ENCODE results near the gene ERP29.
"Not testable (repeated sequence)": the region's sequence is repeated elsewhere in the genome, so short reads cannot be mapped to it uniquely, and the experiment has no call there.

Gene ERP29

GRCh38 chr12:112012775-112013600 is at the start of gene ERP29, which contains the start of gene TMEM116:
Gene ERP29 (plus strand): TSS chr12:112013426. CDS start chr12:112013466, 40 bp downstream.
Gene TMEM116 (minus strand): TSS chr12:112013165. CDS start chr12:112005270, 7,895 bp downstream.
- peak; percentile 100 for DNase-seq

GRCh38 chr12:111964935-111965334 is 48.3 kb upstream of the ERP29 start:
- no peak for DNase-seq

DNA sequence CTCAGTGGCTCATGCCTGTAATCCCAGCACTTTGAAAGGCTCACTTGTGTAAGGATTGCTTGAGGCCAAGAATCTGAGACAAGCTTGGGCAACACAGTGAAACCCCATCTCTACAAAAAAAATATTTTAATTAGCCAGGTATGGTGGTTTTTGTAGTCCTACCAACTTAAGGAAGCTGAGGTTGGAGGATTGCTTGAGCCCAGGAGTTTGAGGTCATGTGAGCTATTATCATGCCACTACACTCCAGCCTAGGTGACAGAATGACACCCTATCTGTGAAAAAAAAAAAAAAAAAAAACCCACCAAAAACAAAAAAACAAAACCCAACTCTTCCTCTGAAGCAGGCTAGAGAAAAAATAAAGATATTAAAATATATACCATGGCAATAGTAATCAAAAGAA is 41.4 kb upstream of the ERP29 start:
- no peak for DNase-seq

DNA sequence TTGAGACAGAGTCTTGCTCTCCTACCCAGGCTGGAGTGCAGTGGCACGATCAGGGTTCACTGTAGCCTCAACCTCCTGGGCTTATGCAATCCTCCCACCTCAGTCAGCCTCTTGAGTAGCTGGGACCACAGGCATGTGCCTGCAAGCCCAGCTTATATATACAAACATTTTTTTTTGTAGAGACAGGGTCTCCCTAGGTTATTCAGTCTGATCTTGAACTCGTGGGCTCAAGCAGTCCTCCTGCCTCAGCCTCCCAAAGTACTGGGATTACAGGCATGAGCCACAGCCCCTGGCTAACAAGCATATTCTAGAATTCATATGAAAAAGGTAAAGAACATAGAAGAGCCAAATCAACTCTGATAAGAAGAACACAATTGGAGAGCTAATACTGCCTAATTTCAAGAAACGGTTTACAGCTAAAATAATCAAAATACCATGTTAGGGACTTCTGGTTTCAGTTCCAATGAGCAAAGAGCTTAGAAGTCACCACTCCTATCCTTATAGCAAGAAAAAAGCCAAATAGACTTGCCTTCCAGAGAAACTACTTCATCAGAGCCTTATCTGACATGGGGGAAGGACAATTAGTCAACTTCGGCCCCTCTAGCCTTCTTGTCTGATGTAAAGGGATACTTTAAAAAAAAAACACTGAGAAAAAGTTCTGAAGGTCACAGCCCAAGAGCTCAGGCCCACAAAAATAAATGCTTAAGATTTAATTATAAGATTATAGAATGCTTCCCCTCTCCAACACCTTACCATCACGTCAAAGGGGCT is 37.9 kb upstream of the ERP29 start:
- DNase-seq = no peak

- DNase-seq = no peak
These were observed 36.9 kb upstream of the ERP29 start for GRCh38 chr12:111976291-111976690.

GRCh38 chr12:111976860-111977259 is 36.4 kb upstream of the ERP29 start:
- no peak for DNase-seq

DNA sequence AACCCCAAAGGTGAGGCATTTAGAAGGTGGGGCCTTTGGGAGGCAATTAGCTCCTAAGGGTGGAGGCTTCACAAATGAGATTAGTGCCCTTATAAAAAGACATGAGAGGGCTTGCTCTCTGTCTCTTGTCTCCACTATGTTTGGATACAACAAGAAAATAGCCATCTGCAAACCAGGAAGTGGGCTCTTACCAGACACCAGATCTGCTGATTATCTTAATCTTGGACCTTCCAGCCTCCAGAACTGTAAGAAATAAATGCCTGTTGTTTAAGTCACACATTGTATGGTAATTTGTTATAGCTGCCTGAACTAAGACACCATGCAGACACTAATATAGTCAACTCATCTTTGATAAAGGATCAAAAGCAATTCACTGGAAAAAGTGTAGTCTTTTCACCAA is 34.7 kb upstream of the ERP29 start:
- DNase-seq = no peak

- DNase-seq = no peak
These were observed 32.6 kb upstream of the ERP29 start for GRCh38 chr12:111980598-111980997.

- no peak for DNase-seq
These were observed 31.2 kb upstream of the ERP29 start for GRCh38 chr12:111981987-111982386.

- no peak for DNase-seq
These were observed 28.4 kb upstream of the ERP29 start for GRCh38 chr12:111984820-111985219.

- no peak for DNase-seq
These were observed 21.7 kb upstream of the ERP29 start for GRCh38 chr12:111991535-111991934.

- DNase-seq = no peak
These were observed 21.3 kb upstream of the ERP29 start for GRCh38 chr12:111991946-111992345.

DNA sequence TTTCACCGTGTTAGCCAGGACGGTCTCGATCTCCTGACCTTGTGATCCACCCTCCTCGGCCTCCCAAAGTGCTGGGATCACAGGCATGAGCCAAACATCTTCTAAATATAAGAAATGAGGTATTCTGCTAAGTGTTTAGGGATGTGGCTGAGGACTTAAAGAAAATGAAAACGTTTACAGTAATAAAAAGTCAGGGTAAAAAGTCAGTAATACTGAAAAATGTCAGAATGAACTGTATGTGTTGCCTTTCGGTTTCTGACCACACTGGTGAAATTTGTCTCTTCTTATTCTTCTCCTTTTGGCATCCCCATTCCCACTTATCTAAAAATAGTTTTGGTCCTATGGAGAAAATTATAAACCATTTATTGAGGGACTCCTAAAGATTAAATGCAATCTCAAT is 20.8 kb upstream of the ERP29 start:
- no peak for DNase-seq

GRCh38 chr12:111993292-111994150 is 19.7 kb upstream of the ERP29 start:
- DNase-seq = no peak

- DNase-seq = not testable (repeated sequence)
These were observed 18.8 kb upstream of the ERP29 start for GRCh38 chr12:111994211-111995111.

DNA sequence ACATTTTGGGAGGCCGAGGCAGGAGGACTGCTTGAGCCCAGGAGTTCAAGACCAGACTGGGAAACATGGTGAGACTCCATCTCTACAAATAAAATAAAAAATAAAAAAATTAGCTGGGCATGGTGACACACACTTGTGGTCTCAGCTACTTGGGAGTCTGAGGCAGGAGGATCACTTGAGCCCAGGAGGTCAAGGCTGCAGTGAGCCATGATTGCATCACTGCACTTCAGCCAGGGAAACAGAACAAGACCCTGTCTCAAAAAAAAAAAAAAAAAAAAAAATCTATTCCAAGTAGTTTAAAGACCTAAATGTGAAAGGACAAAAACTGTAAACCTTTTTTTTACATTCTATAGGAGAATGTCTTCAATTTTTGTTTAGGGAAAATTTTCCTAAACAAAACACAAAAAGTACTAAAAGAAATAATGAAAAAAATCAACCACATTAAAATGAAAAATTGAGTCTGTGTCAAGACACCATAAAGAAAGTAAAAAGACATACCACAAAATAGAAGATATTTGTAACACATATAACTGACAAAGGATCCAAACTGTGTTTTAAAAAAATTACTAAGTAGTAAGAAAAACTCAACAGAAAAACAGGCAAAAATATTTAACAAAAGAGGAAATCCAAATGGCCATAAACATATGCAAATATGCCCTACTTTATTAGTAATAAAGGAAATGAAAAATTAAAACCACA is 17.3 kb upstream of the ERP29 start:
- no peak for DNase-seq

DNA sequence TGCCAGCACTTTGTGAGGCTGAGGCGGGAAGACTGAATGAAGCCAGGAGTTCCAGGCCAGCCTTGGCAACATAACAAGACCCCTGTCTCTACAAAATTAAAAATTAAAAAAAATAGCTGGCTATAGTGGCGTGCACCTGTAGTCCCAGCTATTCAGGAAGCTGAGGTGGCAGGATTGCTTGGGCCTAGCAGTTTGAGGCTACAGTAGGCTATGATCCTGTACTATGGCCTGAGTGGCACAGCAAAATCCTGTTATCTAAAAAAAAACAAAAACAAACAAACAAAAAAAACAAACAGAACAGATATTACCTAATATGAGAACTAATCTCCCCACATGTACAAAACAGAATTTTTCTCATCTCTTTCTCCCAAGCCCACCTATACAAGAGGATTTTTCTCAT is 15.9 kb upstream of the ERP29 start:
- no peak for DNase-seq

DNA sequence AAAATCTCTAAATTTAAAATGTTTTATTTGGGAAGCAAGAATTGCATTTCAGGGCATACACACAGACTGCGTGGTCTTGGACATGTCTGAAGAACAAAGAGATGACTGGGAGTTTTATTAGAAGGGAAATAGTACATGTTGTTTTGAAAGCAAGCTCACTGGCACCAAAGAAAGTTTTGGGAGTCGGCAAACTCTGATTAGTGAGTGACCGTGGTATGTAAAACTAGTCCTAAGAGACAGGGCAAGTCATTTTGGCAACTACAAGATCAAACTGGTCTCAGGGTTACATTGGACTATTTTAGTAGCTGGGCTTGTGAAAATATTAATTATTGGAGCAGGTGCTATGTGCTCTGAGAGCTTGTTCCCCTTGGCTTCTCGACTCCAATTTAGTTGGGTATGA is 15.2 kb upstream of the ERP29 start:
- DNase-seq = no peak

DNA sequence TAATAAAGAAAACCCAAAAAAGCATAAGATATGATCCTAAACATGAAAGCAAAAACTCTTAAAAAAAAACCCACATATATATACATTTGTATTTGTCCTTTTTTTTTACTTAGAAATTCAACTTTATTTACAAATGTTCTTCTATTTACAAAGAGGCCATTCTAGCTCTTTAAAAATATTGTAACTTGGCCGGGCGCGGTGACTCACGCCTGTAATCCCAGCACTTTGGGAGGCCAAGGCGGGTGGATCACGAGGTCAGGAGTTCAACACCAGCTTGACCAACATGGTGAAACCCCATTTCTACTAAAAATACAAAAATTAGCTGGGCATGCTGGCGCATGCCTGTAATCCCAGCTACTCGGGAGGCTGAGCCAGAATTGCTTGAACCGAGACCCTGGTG is 14.1 kb upstream of the ERP29 start:
- not testable (repeated sequence) for DNase-seq

DNA sequence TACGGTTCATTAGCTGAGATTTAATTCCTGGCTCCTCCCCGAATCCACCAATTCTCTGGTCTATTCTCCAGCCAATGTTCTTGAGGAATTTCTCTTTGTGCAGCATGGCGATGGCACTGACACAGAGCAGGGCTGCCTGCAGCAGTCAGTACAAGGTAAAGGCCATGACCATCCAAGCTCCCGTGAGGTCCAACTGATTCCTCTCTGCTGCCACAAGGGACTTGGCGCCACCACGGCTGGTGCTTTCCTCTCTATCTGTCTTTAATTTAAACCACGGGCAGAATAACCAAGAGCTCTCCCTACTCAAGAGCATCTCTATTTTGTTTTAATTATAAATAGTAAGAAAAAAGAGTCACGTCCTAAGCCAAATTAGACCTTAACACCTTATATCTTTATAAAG is 12.4 kb upstream of the ERP29 start:
- no peak for DNase-seq

DNA sequence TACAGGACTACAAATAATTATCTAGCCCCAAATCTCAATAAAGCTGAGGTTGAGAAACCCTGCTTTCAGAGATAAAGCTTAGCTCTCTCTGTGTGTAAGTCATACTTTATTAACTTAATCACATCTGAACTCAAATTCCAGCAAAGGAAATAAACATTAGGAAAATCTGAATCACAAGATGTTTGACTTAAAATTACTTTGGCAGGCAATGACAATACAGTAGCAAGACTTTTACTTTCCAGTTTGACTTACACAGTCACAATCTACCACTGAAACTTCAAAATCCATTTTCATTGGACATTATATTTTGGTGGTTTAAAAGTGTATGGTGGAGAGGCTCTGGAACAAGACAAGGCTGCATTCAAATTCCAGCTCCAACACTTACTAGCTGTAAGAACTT is 11.7 kb upstream of the ERP29 start:
- no peak for DNase-seq

Measured in stimulated activated CD4-positive, alpha-beta T cell treated with anti-CD3 and anti-CD28 coated beads, Interleukin-2, amount 100 ng/mL, for 48 hours (primary cell).